Chondrocyte (in vitro differentiated cells): ENCODE measurements around the gene KIF3C. TPM values are rescaled to one million over a fixed set of nuclear protein-coding genes. Genes with fewer than 3 reads are reported as not detected.

Experiments used
- DNase-seq: peaks from one replicate; pipeline ENCODE4 v3.0.0; 2021; ENCODE audit warnings: mixed read lengths, low spot score
- H3K27ac Mint-ChIP-seq: one replicate; pipeline ENCODE4 v1.8.0; 2021; ENCODE audit warnings: mild to moderate bottlenecking, moderate library complexity, mixed read lengths; ENCODE audit not compliant: unreplicated experiment
- H3K27me3 Mint-ChIP-seq: 2 replicates; pipeline ENCODE4 v1.8.0; 2021; ENCODE audit warnings: low read depth, mixed read lengths
- H3K36me3 Mint-ChIP-seq: 2 replicates; pipeline ENCODE4 v1.8.0; 2021; ENCODE audit warnings: low read depth, mixed read lengths
- H3K4me1 Mint-ChIP-seq: 2 replicates; pipeline ENCODE4 v1.8.0; 2021; ENCODE audit warnings: low read depth, mild to moderate bottlenecking, mixed read lengths
- H3K4me3 Mint-ChIP-seq: one replicate; pipeline ENCODE4 v1.8.0; 2021; ENCODE audit warnings: mild to moderate bottlenecking, moderate library complexity, mixed read lengths; ENCODE audit not compliant: unreplicated experiment
- H3K9me3 Mint-ChIP-seq: 2 replicates; pipeline ENCODE4 v1.8.0; 2021; ENCODE audit warnings: low read depth, mixed read lengths
- CTCF ChIP-seq: fragments of 200-600 bp; sonication (generic); IDR thresholded peaks from 2 replicates; pipeline ENCODE4 v1.5.0; 2021; ENCODE audit warnings: antibody characterized with exemption, mild to moderate bottlenecking, moderate library complexity
- total RNA-seq: library from RNA; stranded (reverse); gene quantifications from 3 replicates; pipeline ENCODE4 v1.2.1, GENCODE V29; 2021

The KIF3C gene
- total RNA-seq, 1 donor from 2014 or later = 37.3 TPM

GRCh38 chr2:25996844-25997243, 14.5 kb upstream of the KIF3C start:
- H3K27me3 Mint-ChIP-seq = no peaks in the 10 kb centered on the region
- no peak for DNase-seq
- no peak overlapping the region for H3K4me3 Mint-ChIP-seq
- no peak for TF ChIP-seq CTCF
- H3K27ac Mint-ChIP-seq = peak overlapping the region; percentile 37
- peaks cover 37% of the 10 kb centered on the region for H3K4me1 Mint-ChIP-seq
- H3K36me3 Mint-ChIP-seq = no peaks in the 10 kb centered on the region
- peaks cover 8% of the 10 kb centered on the region for H3K9me3 Mint-ChIP-seq

GRCh38 chr2:25994509-25994908, 12.2 kb upstream of the KIF3C start:
- no peak for TF ChIP-seq CTCF
- Mint-ChIP-seq H3K9me3 (peaks cover 8% of the 10 kb centered on the region), H3K4me3 (no peak overlapping the region), H3K27me3 (no peaks in the 10 kb centered on the region), H3K36me3 (no peaks in the 10 kb centered on the region), H3K27ac (no peak overlapping the region), H3K4me1 (peaks cover 30% of the 10 kb centered on the region)
- no peak for DNase-seq

- Mint-ChIP-seq H3K36me3 (no peaks in the 10 kb centered on the region), H3K4me1 (peaks cover 20% of the 10 kb centered on the region), H3K9me3 (peaks cover 8% of the 10 kb centered on the region), H3K27me3 (no peaks in the 10 kb centered on the region), H3K27ac (no peak overlapping the region), H3K4me3 (no peak overlapping the region)
- DNase-seq = no peak
- TF ChIP-seq CTCF = no peak
Observed at GRCh38 chr2:25993049-25993448, 10.8 kb upstream of the KIF3C start.

- H3K4me3 Mint-ChIP-seq = no peak overlapping the region
- no peak for DNase-seq
- peaks cover 15% of the 10 kb centered on the region for H3K4me1 Mint-ChIP-seq
- TF ChIP-seq CTCF = no peak
- H3K9me3 Mint-ChIP-seq = peaks cover 8% of the 10 kb centered on the region
- no peaks in the 10 kb centered on the region for H3K27me3 Mint-ChIP-seq
- H3K27ac Mint-ChIP-seq = no peak overlapping the region
- H3K36me3 Mint-ChIP-seq = no peaks in the 10 kb centered on the region
Observed at GRCh38 chr2:25992556-25992955, 10.3 kb upstream of the KIF3C start.

GRCh38 chr2:25991965-25992364, 9.7 kb upstream of the KIF3C start:
- Mint-ChIP-seq H3K36me3 (no peaks in the 10 kb centered on the region), H3K9me3 (peaks cover 8% of the 10 kb centered on the region), H3K4me1 (peaks cover 11% of the 10 kb centered on the region), H3K27ac (no peak overlapping the region), H3K4me3 (no peak overlapping the region), H3K27me3 (no peaks in the 10 kb centered on the region)
- DNase-seq = no peak
- TF ChIP-seq CTCF = no peak
